ENCODE data around the gene TGFB1I1. TPM values are rescaled to one million over a fixed set of nuclear protein-coding genes. Genes with fewer than 3 reads are reported as not detected.
A peak's percentile ranks its signal among the peaks of the same experiment; 100 is the strongest.

The TGFB1I1 gene
- total RNA-seq, 8 experiments from 2014 or later: 0.87 to 18.3 (median 3.0) TPM

DNA sequence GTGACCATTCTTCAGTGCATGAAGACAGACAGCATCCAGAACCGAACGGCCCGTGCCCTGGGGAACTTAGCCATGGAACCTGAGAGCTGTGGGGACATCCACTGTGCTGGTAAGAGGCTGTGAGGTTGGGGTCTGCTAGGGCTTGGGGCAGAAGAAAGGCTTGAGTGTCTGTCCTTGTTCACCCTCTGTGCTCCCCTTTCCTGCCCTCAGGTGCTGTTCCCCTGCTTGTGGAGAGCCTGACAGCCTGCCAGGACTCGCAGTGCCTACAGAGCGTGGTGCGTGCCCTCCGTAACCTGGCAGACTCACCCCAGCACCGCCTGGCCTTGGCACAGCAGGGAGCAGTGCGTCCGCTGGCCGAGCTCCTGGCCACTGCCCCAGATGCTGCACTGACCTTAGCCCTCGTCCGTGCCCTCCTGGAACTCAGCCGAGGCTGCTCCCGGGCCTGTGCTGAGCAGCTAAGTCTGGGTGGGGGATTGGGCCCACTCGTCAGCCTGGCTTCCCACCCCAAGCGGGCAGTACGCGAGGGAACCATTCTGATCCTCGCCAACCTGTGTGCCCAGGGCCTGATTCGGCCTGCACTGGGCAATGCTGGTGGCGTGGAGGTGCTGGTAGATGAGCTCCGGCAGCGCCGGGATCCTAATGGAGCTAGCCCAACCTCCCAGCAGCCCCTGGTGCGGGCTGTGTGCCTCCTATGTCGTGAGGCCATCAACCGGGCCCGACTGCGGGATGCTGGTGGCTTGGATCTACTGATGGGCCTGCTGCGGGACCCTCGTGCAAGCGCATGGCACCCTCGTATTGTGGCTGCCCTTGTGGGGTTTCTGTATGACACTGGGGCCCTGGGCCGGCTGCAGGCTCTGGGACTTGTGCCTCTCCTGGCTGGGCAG lies 9.8 kb upstream of the TGFB1I1 start:
- in situ Hi-C loops (cut with MboI; ENCODE audit: low pct_unique_long_range_greater_than_20kb in 2 of 9, low sequenced_read_pairs in 9 of 9, unreplicated experiment in 9 of 9): loop anchor here in 3 of 9 experiments (25.0 kb wide), 2 partner anchors 400 to 500 kb away; partner anchors contain the start of genes SETD1A (in 2 of the 3) and ZNF267 (in 1 of the 3)
- Histone ChIP-seq H3K4me1 (replicated peaks in 1 of 2) (peaks cover 7 to 16% of the 10 kb centered on the region in 2 donors), H3K4me3 (no peak overlapping the region), H3K27ac (no peak overlapping the region)
- no peak for ATAC-seq (replicated peaks in 6 of 8)
- WGBS, 10 experiments: 81 to 100% (median 94%) methylated on average over 1 to 16 of the region's 35 CpGs; no CpG with 5 or more reads in 4 of the 10 experiments

- Histone ChIP-seq H3K4me3 (no peak overlapping the region), H3K4me1 (replicated peaks in 1 of 2) (peaks cover 0 to 8% of the 10 kb centered on the region in 2 donors), H3K27ac (no peak overlapping the region)
- in situ Hi-C loops (cut with MboI; ENCODE audit: low pct_unique_long_range_greater_than_20kb in 2 of 9, low sequenced_read_pairs in 9 of 9, unreplicated experiment in 9 of 9): loop anchor here in 3 of 9 experiments (25.0 kb wide), 2 partner anchors 398 to 502 kb away; partner anchors contain the start of genes SETD1A (in 2 of the 3) and ZNF267 (in 1 of the 3)
- no peak for ATAC-seq (replicated peaks in 6 of 8)
- WGBS, 10 experiments: 87% methylated on average over 3 of the region's 36 CpGs; no CpG with 5 or more reads in 9 of the 10 experiments
Measured at GRCh38 chr16:31464348-31464769, 7.6 kb upstream of the TGFB1I1 start.

- no CpG with 5 or more reads among the region's 17 CpGs for WGBS, 10 experiments
- in situ Hi-C loops (cut with MboI; ENCODE audit: low pct_unique_long_range_greater_than_20kb in 2 of 9, low sequenced_read_pairs in 9 of 9, unreplicated experiment in 9 of 9): loop anchor here in 3 of 9 experiments (25.0 kb wide), 2 partner anchors 397 to 503 kb away; partner anchors contain the start of genes SETD1A (in 2 of the 3) and ZNF267 (in 1 of the 3)
Measured at GRCh38 chr16:31464781-31465260, 7.1 kb upstream of the TGFB1I1 start.

GRCh38 chr16:31465788-31466370 lies 6.1 kb upstream of the TGFB1I1 start:
- in situ Hi-C loops (cut with MboI; ENCODE audit: low pct_unique_long_range_greater_than_20kb in 2 of 9, low sequenced_read_pairs in 9 of 9, unreplicated experiment in 9 of 9): loop anchor here in 3 of 9 experiments (25.0 kb wide), 2 partner anchors 396 to 504 kb away; partner anchors contain the start of genes SETD1A (in 2 of the 3) and ZNF267 (in 1 of the 3)
- Histone ChIP-seq H3K4me1 (replicated peaks in 1 of 2) (peaks cover under 1 to 2% of the 10 kb centered on the region in 2 donors), H3K27ac (no peak overlapping the region), H3K4me3 (no peak overlapping the region)
- 85 to 96% (median 90%) methylated on average over 3 to 10 of the region's 20 CpGs; no CpG with 5 or more reads in 6 of the 10 experiments for WGBS, 10 experiments
- no peak for ATAC-seq (replicated peaks in 6 of 8)

More at GRCh38 chr16:31464781-31465260, 7.1 kb upstream of the TGFB1I1 start:
- peaks cover 0 to 8% of the 10 kb centered on the region in 2 donors for H3K4me1 ChIP-seq (replicated peaks in 1 of 2)
- ATAC-seq (replicated peaks in 6 of 8): no peak
- no peak overlapping the region for H3K4me3 ChIP-seq
- no peak overlapping the region for H3K27ac ChIP-seq

- peak in 1 of 8 experiments; percentile 7 for ATAC-seq (replicated peaks in 6 of 8)
- H3K4me1 ChIP-seq (replicated peaks in 1 of 2): peaks cover 5 to 6% of the 10 kb centered on the region in 2 donors
- 75 to 84% methylated on average over 5 to 7 of the region's 18 CpGs; no CpG with 5 or more reads in 8 of the 10 experiments for WGBS, 10 experiments
- in situ Hi-C loops (cut with MboI; ENCODE audit: low pct_unique_long_range_greater_than_20kb in 2 of 9, low sequenced_read_pairs in 9 of 9, unreplicated experiment in 9 of 9): loop anchor here in 3 of 9 experiments (25.0 kb wide), 2 partner anchors 396 to 504 kb away; partner anchors contain the start of genes SETD1A (in 2 of the 3) and ZNF267 (in 1 of the 3)
- no peak overlapping the region for H3K4me3 ChIP-seq
- no peak overlapping the region for H3K27ac ChIP-seq
Measured at GRCh38 chr16:31466381-31466841, 5.5 kb upstream of the TGFB1I1 start.

GRCh38 chr16:31467151-31467773 lies 4.7 kb upstream of the TGFB1I1 start:
- Histone ChIP-seq H3K4me3 (no peak overlapping the region), H3K27ac (no peak overlapping the region), H3K4me1 (replicated peaks in 1 of 2) (peaks cover 8% of the 10 kb centered on the region in 2 donors)
- 60 to 87% (median 80%) methylated on average over 1 to 4 of the region's 5 CpGs; no CpG with 5 or more reads in 5 of the 10 experiments for WGBS, 10 experiments
- peak in 3 of 8 experiments; percentile 7 to 63 (median 38) for ATAC-seq (replicated peaks in 6 of 8)
- in situ Hi-C loops (cut with MboI; ENCODE audit: low pct_unique_long_range_greater_than_20kb in 2 of 9, low sequenced_read_pairs in 9 of 9, unreplicated experiment in 9 of 9): loop anchor here in 3 of 9 experiments (25.0 kb wide), 2 partner anchors 395 to 505 kb away; partner anchors contain the start of genes SETD1A (in 2 of the 3) and ZNF267 (in 1 of the 3)

GRCh38 chr16:31467858-31468257 lies 4.1 kb upstream of the TGFB1I1 start:
- Histone ChIP-seq H3K4me3 (no peak overlapping the region), H3K27ac (no peak overlapping the region), H3K4me1 (replicated peaks in 1 of 2) (peaks cover 8 to 10% of the 10 kb centered on the region in 2 donors)
- in situ Hi-C loops (cut with MboI; ENCODE audit: low pct_unique_long_range_greater_than_20kb in 2 of 9, low sequenced_read_pairs in 9 of 9, unreplicated experiment in 9 of 9): loop anchor here in 3 of 9 experiments (25.0 kb wide), 2 partner anchors 394 to 506 kb away; partner anchors contain the start of genes SETD1A (in 2 of the 3) and ZNF267 (in 1 of the 3)
- WGBS, 10 experiments: 65 to 100% (median 87%) methylated on average over 2 to 5 of the region's 5 CpGs; no CpG with 5 or more reads in 1 of the 10 experiments
- no peak for ATAC-seq (replicated peaks in 6 of 8)

DNA sequence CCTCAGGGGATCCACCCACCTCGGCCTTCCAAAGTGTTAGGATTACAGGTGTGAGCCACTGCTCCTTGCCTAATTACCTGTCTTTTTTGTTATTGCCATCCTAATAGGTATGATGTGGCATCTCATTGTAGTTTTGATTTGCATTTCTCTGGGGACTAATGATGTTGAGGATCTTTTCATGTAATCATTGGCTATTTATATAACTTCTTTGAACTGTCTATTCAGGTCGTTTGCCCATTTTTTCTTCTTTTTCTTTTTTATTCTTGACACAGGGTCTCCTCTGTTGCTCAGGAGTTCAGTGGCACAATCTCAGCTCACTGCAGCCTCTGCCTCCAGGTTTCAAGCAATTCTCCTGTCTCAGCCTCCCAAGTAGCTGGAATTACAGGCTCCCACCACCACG lies 1.3 kb upstream of the TGFB1I1 start:
- in situ Hi-C loops (cut with MboI; ENCODE audit: low pct_unique_long_range_greater_than_20kb in 2 of 9, low sequenced_read_pairs in 9 of 9, unreplicated experiment in 9 of 9): loop anchor here in 3 of 9 experiments (25.0 kb wide), 2 partner anchors 392 to 508 kb away; partner anchors contain the start of genes SETD1A (in 2 of the 3) and ZNF267 (in 1 of the 3)
- WGBS, 10 experiments: 50 to 86% (median 64%) methylated on average over 1 to 3 of the region's 3 CpGs; no CpG with 5 or more reads in 3 of the 10 experiments
- H3K27ac ChIP-seq: no peak overlapping the region
- peaks cover 8 to 10% of the 10 kb centered on the region in 2 donors for H3K4me1 ChIP-seq (replicated peaks in 1 of 2)
- ATAC-seq (replicated peaks in 6 of 8): no peak
- no peak overlapping the region for H3K4me3 ChIP-seq

DNA sequence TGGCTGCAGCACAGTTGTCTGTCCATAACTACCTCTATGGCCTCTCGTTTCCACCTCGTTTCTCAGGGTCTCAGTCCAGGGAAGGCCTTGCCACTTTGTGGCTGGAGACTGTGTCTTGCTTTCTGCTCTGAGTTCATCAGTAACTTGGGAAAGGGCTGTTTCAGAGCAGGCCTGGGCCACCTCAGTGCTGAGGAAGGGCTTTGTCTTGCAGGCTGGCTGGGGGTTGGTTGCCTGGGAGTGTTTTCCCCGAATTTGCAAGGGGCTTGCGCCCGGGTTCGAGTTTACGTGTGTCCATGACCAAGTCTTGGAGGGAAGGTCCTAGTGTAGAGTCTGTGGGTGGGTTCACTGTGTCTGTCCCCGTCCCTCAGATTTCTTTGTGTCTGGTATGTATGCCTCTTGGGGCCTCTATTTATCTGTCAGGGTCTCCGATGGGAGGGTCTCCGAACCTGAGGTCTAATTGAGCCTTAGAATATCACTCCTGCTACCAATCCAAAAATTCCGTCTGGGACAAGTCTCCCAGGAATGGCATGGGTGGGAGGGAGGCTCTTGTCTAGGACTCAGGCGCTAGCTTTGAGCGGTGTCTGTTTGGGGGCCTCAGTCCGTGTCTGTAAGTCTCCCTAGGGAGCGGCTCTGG lies 594 bp upstream of the TGFB1I1 start:
- peak overlapping the region in 1 of 2 donors; percentile 27 for H3K27ac ChIP-seq

GRCh38 chr16:31472709-31473203 lies 804 bp downstream of the TGFB1I1 start:
- 0 to 51% (median 37%) methylated on average over 1 to 9 of the region's 20 CpGs; no CpG with 5 or more reads in 5 of the 10 experiments for WGBS, 10 experiments
- Histone ChIP-seq H3K4me1 (replicated peaks in 1 of 2) (peaks cover 10 to 18% of the 10 kb centered on the region in 2 donors), H3K27ac (no peak overlapping the region), H3K4me3 (peak overlapping the region in 3 of 5 donors; percentile 36 to 46 (median 45))
- ATAC-seq (replicated peaks in 6 of 8): peak in 7 of 8 experiments; percentile 2 to 82 (median 31)
- in situ Hi-C loops (cut with MboI; ENCODE audit: low pct_unique_long_range_greater_than_20kb in 2 of 9, low sequenced_read_pairs in 9 of 9, unreplicated experiment in 9 of 9): loop anchor here in 3 of 9 experiments (25.0 kb wide), 2 partner anchors 390 to 510 kb away; partner anchors contain the start of genes SETD1A (in 2 of the 3) and ZNF267 (in 1 of the 3)

More for the DNA sequence above, 594 bp upstream of the TGFB1I1 start:
- 0 to 57% (median 36%) methylated on average over 1 to 13 of the region's 15 CpGs; no CpG with 5 or more reads in 2 of the 10 experiments for WGBS, 10 experiments
- in situ Hi-C loops (cut with MboI; ENCODE audit: low pct_unique_long_range_greater_than_20kb in 2 of 9, low sequenced_read_pairs in 9 of 9, unreplicated experiment in 9 of 9): loop anchor here in 3 of 9 experiments (25.0 kb wide), 2 partner anchors 391 to 509 kb away; partner anchors contain the start of genes SETD1A (in 2 of the 3) and ZNF267 (in 1 of the 3)
- H3K4me3 ChIP-seq: peak overlapping the region; percentile 24 to 46 (median 36)
- H3K4me1 ChIP-seq (replicated peaks in 1 of 2): peaks cover 8 to 10% of the 10 kb centered on the region in 2 donors
- peak in 2 of 8 experiments; percentile 2 to 4 for ATAC-seq (replicated peaks in 6 of 8)
